Skeletal muscle satellite cell (primary cell): ENCODE measurements around the gene PRDX3.
"Not testable (repeated sequence)": the region's sequence is repeated elsewhere in the genome, so short reads cannot be mapped to it uniquely, and the experiment has no call there.

Experiments used
- H3K27me3 ChIP-seq: 2 replicates; pipeline ENCODE4 v1.7.0; 2013; ENCODE audit warnings: low read length; ENCODE audit not compliant: control insufficient read depth, insufficient read depth
- H3K36me3 ChIP-seq: 2 replicates; pipeline ENCODE4 v1.7.0; 2013; ENCODE audit warnings: mild to moderate bottlenecking, control low read depth, low read length; ENCODE audit not compliant: insufficient read depth
- H3K4me1 ChIP-seq: 2 replicates; pipeline ENCODE4 v1.7.0; 2013; ENCODE audit warnings: low read length; ENCODE audit not compliant: control insufficient read depth, insufficient read depth
- H3K4me2 ChIP-seq: 2 replicates; pipeline ENCODE4 v1.7.0; 2013; ENCODE audit warnings: mild to moderate bottlenecking, low read length
- H3K4me3 ChIP-seq: 2 replicates; pipeline ENCODE4 v1.7.0; 2013; ENCODE audit warnings: low read length
- H3K9ac ChIP-seq: 2 replicates; pipeline ENCODE4 v1.7.0; 2013; ENCODE audit warnings: mild to moderate bottlenecking, low read depth, low read length, moderate library complexity
- H3K9me3 ChIP-seq: replicated peaks from 2 replicates; pipeline ENCODE4 v1.7.0; 2013; ENCODE audit warnings: mild to moderate bottlenecking, control low read depth, low read length

Gene PRDX3

DNA sequence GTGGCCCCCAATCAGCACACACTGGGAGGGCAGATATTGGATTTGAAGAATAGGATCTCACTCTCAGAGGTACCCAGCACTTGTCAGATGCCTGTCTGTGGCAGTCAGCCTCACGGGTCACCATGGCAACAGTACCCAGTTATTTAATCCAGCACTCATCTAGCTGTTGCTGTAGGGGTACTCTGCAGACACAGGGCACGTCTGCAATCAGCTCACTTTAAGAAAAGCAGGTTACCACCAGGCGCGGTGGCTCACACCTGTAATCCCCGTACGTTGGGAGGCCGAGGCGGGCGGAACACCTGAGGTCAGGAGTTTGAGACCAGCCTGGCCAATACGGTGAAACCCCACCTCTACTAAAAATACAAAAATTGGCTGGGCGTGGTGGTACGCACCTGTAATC, 25.0 kb downstream of the PRDX3 start:
- Histone ChIP-seq H3K9me3 (no peaks in the 10 kb centered on the region), H3K27me3 (no peaks in the 10 kb centered on the region), H3K36me3 (peaks cover 20% of the 10 kb centered on the region), H3K4me2 (no peak overlapping the region), H3K4me1 (no peaks in the 10 kb centered on the region), H3K9ac (no peak overlapping the region), H3K4me3 (no peak overlapping the region)

DNA sequence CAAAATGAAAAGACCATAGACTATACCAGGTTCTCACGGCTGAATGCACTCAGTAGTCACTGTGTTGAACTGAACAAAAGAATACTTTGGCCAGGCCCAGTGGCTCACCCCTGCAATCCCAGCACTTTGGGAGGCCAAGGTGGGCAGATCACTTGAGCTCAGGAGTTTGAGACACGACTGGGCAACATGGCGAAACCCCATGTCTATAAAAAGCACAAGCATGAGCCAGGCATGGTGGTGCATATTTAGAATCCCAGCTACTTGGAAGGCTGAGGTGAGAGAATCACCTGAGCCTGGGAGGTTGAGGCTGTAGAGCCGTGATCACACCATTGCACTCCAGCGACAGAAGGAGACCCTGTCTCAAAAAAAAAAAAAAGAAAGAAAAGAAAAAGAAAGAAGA, 25.6 kb downstream of the PRDX3 start:
- H3K36me3 ChIP-seq: peaks cover 20% of the 10 kb centered on the region
- H3K9me3 ChIP-seq: no peaks in the 10 kb centered on the region
- H3K4me3 ChIP-seq: no peak overlapping the region
- H3K4me2 ChIP-seq: no peak overlapping the region
- no peaks in the 10 kb centered on the region for H3K27me3 ChIP-seq
- no peak overlapping the region for H3K9ac ChIP-seq
- H3K4me1 ChIP-seq: no peaks in the 10 kb centered on the region

DNA sequence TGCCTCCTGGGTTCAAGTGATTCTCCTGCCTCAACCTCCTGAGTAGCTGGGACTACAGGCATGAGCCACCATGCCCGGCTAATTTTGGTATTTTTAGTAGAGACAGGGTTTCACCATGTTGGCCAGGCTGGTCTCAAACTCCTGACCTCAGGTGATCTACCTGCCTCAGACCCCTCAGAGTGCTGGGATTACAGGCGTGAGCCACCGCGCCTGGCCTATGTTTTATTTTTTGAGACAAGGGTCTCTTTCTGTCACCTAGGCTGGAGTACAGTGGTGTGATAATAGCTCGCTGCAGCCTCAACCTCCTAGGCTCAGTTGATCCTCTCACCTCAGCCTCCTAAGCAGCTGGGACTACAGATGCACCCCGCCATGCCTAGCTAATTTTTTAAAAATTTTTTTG, 27.0 kb downstream of the PRDX3 start:
- not testable (repeated sequence) for H3K4me1 ChIP-seq, H3K4me2 ChIP-seq, H3K9me3 ChIP-seq, H3K9ac ChIP-seq, H3K4me3 ChIP-seq, H3K27me3 ChIP-seq
- peaks cover 27% of the 10 kb centered on the region for H3K36me3 ChIP-seq

DNA sequence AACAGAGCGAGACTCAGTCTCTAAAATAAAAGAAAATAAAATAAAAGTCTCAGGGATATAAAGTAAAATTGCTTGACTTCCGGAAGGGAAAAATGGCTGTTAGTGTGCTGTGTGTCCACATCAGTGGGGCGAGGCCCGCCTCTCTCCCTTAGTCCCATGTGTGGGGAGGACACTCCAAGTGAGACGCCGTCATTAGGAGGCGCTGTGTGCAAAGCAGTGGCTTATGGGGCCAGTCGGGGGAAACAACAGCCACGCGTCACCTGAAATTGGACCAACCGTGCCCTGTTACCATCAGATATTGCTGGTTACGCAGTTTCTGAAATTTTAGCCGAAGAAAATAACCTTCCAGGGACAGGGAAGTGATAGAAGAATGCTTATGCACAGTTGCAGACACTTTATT, 28.9 kb downstream of the PRDX3 start:
- Histone ChIP-seq H3K27me3 (no peaks in the 10 kb centered on the region), H3K4me1 (no peaks in the 10 kb centered on the region), H3K9ac (no peak overlapping the region), H3K9me3 (no peaks in the 10 kb centered on the region), H3K36me3 (peaks cover 18% of the 10 kb centered on the region), H3K4me3 (no peak overlapping the region), H3K4me2 (no peak overlapping the region)

DNA sequence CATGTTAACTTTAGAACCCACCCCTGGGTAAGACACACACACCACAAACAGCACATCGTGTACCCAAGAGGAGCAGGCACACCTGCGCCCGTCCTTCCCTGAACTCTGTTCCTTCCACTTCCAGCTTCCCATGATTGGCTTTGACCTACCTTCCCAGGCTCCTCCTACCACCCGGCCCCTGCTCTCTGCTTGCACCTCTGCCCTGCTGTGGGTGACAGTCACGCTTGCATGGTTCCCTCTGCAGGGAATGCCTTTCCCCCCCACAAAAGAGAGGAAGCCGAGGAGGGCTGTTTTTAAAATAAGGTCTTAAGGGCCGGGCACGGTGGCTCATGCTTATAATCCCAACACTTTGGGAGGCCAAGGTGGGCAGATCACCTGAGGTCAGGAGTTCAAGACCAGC, 29.5 kb downstream of the PRDX3 start:
- no peak overlapping the region for H3K4me2 ChIP-seq
- H3K36me3 ChIP-seq: peaks cover 16% of the 10 kb centered on the region
- H3K4me3 ChIP-seq: no peak overlapping the region
- no peaks in the 10 kb centered on the region for H3K4me1 ChIP-seq
- H3K9ac ChIP-seq: no peak overlapping the region
- no peaks in the 10 kb centered on the region for H3K27me3 ChIP-seq
- H3K9me3 ChIP-seq: no peaks in the 10 kb centered on the region

DNA sequence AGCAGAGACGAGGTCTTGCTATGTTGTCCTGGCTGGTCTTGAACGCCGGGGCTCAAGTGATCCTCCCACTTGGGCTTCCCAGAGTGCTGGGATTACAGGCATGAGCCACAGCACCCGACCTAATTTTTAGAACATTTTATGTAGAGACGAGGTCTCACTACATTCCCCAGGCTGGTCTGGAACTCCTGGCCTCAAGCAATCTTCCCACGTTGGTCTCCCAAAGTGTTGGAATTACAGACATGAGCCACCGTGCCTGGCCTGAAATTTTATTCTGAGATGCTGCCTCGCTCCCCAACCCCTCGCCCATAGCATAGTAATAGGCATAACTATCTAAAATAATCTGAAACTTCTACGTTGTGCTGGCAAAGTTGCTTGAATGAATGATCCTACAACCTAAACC, 35.0 kb downstream of the PRDX3 start:
- Histone ChIP-seq H3K9ac (no peak overlapping the region), H3K4me3 (no peak overlapping the region), H3K4me2 (no peak overlapping the region), H3K9me3 (no peaks in the 10 kb centered on the region), H3K27me3 (no peaks in the 10 kb centered on the region), H3K4me1 (no peaks in the 10 kb centered on the region), H3K36me3 (peaks cover 12% of the 10 kb centered on the region)

DNA sequence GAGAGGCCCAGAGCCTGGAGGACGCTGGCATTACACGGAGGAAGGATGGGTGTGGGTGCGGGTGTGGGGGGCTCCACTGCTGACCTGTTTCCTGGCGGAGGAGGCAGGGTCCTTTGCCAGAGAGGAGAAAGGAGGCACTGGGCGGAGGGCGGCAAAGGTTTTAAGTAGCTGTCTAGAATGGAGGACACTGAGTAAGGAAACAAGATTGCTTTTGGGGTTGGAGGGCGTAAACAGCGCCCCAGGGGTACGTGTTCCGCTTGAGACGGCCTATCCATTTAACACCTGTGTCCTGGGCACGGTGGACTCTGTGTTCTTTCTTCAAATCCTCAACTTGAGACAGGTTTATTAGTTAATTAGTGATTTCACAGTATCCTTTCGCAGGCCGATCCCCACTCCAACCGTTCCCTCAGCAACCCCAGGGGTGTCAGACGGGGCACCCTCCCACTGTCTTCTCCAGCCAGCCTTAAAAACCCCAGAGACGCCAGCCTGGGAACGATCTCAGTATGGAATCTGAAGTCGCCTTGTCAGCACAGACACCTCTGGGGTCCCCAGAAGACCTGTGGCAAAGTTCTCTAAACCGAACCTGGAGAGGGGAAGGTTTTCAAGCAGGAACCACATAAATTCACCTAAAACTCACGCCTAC, 37.9 kb downstream of the PRDX3 start:
- Histone ChIP-seq H3K36me3 (no peaks in the 10 kb centered on the region), H3K9me3 (no peaks in the 10 kb centered on the region), H3K27me3 (no peaks in the 10 kb centered on the region), H3K4me1 (no peaks in the 10 kb centered on the region), H3K4me2 (no peak overlapping the region), H3K9ac (no peak overlapping the region), H3K4me3 (no peak overlapping the region)

DNA sequence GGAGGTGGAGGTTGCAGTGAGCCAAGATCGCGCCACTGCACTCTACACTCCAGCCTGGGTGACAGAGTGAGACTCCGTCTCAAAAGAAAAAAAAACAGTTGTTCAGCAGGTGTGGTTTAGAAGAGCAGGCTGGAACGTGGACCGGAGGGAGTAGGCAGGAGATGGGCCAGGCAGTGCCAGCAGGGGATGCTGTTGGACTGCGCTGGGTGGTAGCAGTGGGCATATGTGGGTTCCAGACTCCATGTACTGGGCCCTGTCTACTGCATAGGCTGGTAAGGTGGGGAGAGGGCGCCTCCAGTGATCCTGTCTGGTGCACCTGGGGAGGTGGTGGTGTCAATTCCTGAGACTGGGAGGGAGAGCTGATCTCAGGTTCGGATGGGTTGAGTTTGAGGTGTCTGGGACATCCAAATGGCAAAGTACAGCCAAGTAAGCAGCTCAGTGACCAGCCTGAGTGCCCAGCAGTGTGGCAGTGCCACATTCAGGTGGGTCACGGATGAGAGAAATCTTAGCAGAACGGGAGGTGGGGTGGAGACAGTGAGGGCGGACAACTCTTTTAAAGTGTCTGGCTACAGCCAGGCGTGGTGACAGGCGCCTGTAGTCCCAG, 39.0 kb downstream of the PRDX3 start:
- Histone ChIP-seq H3K9me3 (no peaks in the 10 kb centered on the region), H3K27me3 (no peaks in the 10 kb centered on the region), H3K4me1 (peaks cover 6% of the 10 kb centered on the region), H3K36me3 (no peaks in the 10 kb centered on the region), H3K4me3 (no peak overlapping the region), H3K9ac (no peak overlapping the region), H3K4me2 (no peak overlapping the region)

DNA sequence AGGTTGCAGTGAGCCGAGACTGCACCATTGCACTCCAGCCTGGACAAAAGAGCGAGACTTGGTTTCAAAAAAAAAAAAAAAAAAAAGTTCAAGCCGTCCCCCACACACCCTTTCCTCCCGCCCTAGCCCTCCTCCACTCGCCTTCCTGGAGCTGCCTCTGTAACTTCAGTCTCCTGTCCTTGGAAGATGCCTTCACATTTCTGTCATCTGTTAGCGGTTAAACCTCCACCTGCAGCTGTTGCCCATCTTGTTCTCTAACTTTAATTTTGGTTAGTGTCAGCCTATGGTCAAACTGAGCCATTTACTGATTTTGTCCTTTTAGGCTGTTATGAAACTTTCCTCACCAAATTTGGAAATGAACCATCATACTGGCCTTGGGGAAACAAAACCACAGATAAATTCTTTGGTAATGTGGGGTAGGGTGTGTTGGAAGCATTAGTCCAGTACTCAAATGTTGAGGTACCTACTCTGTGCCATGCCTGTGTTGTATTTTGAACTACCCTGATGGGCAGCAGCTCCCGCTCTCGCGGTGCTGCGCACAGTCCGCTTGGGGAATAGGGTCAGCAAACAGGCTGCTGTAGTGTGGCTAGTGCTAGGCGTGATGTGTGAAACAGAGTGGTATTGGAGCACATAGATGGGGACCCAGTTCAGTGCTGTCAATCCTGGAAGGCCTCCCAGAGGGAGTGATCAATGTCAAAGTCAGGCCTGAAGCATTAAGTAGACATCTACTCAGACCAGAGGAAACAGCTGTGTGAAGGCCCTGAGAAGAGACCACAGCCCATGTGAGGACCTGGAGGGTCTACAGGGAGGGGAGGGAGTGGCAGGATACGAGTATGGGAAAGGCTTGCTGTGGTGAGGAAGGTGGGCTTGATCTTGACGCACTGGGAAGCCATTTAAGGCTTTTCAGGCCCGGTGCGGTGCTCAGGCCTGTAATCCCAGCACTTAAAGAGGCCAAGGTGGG, 40.0 kb downstream of the PRDX3 start:
- H3K9ac ChIP-seq: no peak overlapping the region
- peaks cover 6% of the 10 kb centered on the region for H3K4me1 ChIP-seq
- H3K9me3 ChIP-seq: no peaks in the 10 kb centered on the region

DNA sequence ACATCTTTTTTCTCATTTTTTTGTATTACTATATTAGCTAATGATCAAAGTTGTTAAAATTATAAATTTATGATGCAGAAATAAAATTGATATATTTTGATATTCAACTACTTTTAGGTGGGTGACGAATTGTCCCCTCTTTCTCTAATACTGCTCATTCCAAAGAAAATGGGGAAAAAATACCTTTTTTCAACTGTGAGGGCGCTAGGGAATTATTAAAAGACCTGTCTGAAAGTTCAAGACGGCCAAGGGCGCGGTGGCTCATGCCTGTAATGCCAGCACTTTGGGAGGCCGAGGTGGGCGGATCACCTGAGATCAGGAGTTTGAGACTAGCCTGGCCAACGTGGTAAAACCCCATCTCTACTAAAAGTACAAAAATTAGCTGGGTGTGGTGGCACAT, 40.7 kb downstream of the PRDX3 start:
- H3K27me3 ChIP-seq: not testable (repeated sequence)

More for the DNA sequence above, 40.0 kb downstream of the PRDX3 start:
- H3K4me2 ChIP-seq: no peak overlapping the region
- H3K27me3 ChIP-seq: no peaks in the 10 kb centered on the region
- H3K4me3 ChIP-seq: no peak overlapping the region
- peaks cover 5% of the 10 kb centered on the region for H3K36me3 ChIP-seq

DNA sequence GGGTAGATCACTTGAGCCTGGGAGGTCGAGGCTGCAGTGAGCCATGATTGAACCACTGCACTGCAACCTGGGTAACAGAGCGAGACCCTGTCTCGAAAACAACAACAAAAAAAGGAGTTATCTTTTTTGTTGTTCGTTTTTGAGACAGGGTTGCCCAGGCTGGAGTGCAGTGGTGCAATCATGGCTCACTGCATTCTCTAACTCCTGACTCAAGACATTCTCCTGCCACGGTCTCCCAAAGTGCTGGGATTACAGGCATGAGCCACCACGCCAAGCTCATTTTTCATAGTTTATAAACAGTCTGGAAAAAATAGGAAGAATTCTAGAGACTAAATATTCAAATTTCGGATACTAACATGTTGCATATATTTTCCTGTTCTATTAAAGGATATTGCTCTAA, 42.5 kb downstream of the PRDX3 start:
- H3K9ac ChIP-seq: no peak overlapping the region
- H3K9me3 ChIP-seq: no peaks in the 10 kb centered on the region
- H3K36me3 ChIP-seq: peaks cover 27% of the 10 kb centered on the region
- no peak overlapping the region for H3K4me2 ChIP-seq
- peaks cover 6% of the 10 kb centered on the region for H3K4me1 ChIP-seq
- no peaks in the 10 kb centered on the region for H3K27me3 ChIP-seq
- no peak overlapping the region for H3K4me3 ChIP-seq

More for the DNA sequence above, 40.7 kb downstream of the PRDX3 start:
- not testable (repeated sequence) for H3K4me2 ChIP-seq, H3K4me1 ChIP-seq, H3K9ac ChIP-seq, H3K9me3 ChIP-seq, H3K4me3 ChIP-seq
- H3K36me3 ChIP-seq: peaks cover 13% of the 10 kb centered on the region
